ENCODE results near the gene EOGT.

Gene EOGT

DNA sequence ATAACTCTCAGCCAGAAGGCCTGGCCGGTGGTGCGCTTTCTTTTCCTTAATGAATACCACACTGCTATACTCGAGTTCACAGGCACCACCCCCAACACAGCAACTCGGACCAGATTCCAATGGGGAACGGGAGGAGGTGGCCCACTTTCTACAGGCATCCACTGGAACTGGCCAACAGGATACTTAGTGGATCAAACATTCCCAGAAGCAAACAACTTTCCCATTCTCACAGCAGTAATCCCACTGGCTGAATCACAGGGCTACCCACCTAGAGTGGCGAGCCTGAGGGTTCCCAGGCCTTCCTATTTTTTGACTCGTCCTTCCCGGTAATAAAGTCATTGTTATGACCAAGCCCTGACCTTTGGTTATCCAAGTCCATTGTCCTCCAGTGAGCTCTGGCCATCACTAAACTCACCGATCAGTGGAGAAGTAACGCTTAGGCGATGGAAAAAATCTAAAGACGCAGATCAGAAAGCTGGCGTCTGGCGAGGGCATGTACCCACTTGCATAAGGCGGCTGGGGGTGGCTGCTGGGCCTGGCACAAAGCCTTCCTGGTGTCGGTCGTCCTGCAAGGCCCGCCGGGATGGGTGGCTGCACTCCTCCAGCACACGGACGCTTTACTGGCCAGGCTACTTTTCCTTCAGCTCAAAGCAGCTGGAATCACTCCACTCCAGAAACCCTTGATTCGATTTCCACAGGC is 1.2 kb downstream of the EOGT start:
- no peak for DNase-seq
- no peaks in the 10 kb centered on the region for H3K9me3 ChIP-seq (replicated peaks; ENCODE audit: insufficient read depth, low read length)
- H2AFZ ChIP-seq (ENCODE audit: low read length), result peak overlapping the region; percentile 42; the same call in 1 of the 2 replicates
- H3K27ac ChIP-seq (ENCODE audit: low read length), result no peak overlapping the region
- H3K79me2 ChIP-seq (ENCODE audit: low read length), result no peaks in the 10 kb centered on the region
- TF ChIP-seq EZH2 (optimal IDR thresholded peaks at IDR 0.05; ENCODE audit: low read depth, low read length) (no peak), EZH2phosphoT487 (IDR thresholded peaks at IDR 0.05; ENCODE audit: low read length) (no peak)
- TF ChIP-seq, protein P1, sequence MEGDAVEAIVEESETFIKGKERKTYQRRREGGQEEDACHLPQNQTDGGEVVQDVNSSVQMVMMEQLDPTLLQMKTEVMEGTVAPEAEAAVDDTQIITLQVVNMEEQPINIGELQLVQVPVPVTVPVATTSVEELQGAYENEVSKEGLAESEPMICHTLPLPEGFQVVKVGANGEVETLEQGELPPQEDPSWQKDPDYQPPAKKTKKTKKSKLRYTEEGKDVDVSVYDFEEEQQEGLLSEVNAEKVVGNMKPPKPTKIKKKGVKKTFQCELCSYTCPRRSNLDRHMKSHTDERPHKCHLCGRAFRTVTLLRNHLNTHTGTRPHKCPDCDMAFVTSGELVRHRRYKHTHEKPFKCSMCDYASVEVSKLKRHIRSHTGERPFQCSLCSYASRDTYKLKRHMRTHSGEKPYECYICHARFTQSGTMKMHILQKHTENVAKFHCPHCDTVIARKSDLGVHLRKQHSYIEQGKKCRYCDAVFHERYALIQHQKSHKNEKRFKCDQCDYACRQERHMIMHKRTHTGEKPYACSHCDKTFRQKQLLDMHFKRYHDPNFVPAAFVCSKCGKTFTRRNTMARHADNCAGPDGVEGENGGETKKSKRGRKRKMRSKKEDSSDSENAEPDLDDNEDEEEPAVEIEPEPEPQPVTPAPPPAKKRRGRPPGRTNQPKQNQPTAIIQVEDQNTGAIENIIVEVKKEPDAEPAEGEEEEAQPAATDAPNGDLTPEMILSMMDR (IDR thresholded peaks at IDR 0.05; ENCODE audit: low read length), result no peak
- H4K20me1 ChIP-seq (ENCODE audit: insufficient read depth, low read length), result no peaks in the 10 kb centered on the region
- no peaks in the 10 kb centered on the region for H3K27me3 ChIP-seq (replicated peaks; ENCODE audit: insufficient read depth, low read length)
- H3K4me1 ChIP-seq (ENCODE audit: low read length), result peaks cover 6% of the 10 kb centered on the region
- no peak overlapping the region for H3K9ac ChIP-seq (ENCODE audit: low read length)
- H3K4me2 ChIP-seq (ENCODE audit: low read depth, low read length), result peak overlapping the region; percentile 54; the same call in 1 of the 2 replicates
- no peaks in the 10 kb centered on the region for H3K36me3 ChIP-seq (replicated peaks; ENCODE audit: insufficient read depth, low read length)
- H3F3A ChIP-seq (ENCODE audit: insufficient read depth, low read length), result 0 out of 2 replicates have a peak, but pooled peaks cover 5% of the 10 kb centered on the region
- no peaks in the 10 kb centered on the region for H3K9me2 ChIP-seq (replicated peaks; ENCODE audit: insufficient read depth, low read length)
- H3K4me3 ChIP-seq (ENCODE audit: low read length), result peak overlapping the region; percentile 64

DNA sequence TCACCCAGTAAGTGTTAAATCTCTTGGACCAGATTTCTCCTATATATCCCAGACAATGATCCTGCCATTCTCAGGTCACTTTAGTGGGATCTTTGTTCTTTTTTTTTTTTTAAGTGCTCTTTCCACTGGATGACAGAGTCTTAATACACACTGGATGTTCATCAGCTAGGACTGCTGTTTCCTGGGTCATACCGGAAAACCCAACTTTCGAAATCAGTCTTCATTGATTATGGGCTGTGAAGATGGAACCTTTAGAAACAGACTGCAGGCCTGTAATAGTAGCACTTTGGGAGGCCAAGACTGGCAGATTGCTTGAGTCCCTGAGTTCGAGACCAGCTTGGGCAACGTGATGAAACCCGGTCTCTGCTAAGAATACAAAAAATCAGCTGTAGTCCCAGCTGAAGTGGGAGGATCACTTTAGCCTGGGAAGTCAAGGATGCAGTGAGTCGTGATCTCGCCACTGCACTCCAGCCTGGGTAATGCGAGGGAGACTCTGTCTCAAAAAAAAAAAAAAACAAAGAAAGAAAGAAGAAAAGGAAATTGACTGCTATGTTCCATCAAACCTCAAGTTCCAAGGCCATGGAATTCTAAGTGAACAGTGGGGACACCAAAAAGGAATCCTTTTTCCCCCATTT is 2.3 kb downstream of the EOGT start:
- H3K4me1 ChIP-seq (ENCODE audit: low read length), result peaks cover 6% of the 10 kb centered on the region

DNA sequence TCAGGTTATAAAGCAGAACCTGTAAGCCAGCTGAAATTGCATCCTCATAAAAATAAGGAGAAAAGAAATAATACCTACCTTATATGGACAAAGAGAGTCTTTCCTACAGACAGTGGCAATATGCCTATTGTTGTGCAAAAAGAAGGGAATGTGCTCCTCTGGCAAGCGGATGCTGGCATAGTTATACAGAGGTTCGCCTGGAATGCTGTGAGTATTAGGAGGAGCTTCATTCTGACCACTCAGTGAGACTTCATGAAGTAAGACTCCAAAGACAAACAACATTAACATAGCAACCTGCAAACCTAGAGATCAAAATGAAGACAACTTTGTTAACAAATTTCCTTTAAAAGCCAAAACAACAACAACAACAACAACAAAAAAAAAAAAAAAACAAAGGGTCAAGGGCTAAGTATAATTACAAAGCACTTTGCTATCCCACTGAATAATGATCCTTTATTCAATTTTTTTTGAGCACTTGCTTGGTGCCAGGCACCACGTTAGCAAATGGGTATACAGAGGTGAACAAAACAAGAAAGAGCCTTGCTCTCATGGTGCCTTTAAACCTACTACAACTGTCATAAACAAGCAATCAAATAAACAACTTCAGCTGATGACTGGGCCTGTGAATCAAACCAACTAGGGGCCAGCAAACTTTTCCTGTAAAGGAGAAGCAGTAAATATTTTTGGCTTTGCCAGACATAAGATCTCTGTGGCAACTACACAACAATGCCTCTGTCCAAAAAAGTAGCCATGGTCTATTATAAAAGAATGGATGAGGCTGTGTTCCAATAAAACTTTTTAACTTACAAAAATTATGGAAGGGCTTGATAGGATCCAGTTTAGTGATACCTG is 3.7 kb downstream of the EOGT start:
- Histone ChIP-seq H3K4me2 (ENCODE audit: low read depth, low read length) (no peak overlapping the region), H3K27ac (ENCODE audit: low read length) (no peak overlapping the region), H3K4me1 (ENCODE audit: low read length) (peaks cover 6% of the 10 kb centered on the region), H3K9me2 (replicated peaks; ENCODE audit: insufficient read depth, low read length) (no peaks in the 10 kb centered on the region), H3K36me3 (replicated peaks; ENCODE audit: insufficient read depth, low read length) (no peaks in the 10 kb centered on the region), H3K4me3 (ENCODE audit: low read length) (no peak overlapping the region), H2AFZ (ENCODE audit: low read length) (no peak overlapping the region), H3K79me2 (ENCODE audit: low read length) (no peaks in the 10 kb centered on the region), H3K9me3 (replicated peaks; ENCODE audit: insufficient read depth, low read length) (no peaks in the 10 kb centered on the region), H4K20me1 (ENCODE audit: insufficient read depth, low read length) (no peaks in the 10 kb centered on the region), H3K9ac (ENCODE audit: low read length) (no peak overlapping the region), H3K27me3 (replicated peaks; ENCODE audit: insufficient read depth, low read length) (no peaks in the 10 kb centered on the region), H3F3A (ENCODE audit: insufficient read depth, low read length) (0 out of 2 replicates have a peak, but pooled peaks cover 5% of the 10 kb centered on the region)
- TF ChIP-seq EZH2phosphoT487 (IDR thresholded peaks at IDR 0.05; ENCODE audit: low read length), result no peak
- no peak for TF ChIP-seq EZH2 (optimal IDR thresholded peaks at IDR 0.05; ENCODE audit: low read depth, low read length)
- TF ChIP-seq, protein P1 (IDR thresholded peaks at IDR 0.05; ENCODE audit: low read length), result no peak
- no peak for DNase-seq

More for the DNA sequence above, 2.3 kb downstream of the EOGT start:
- Histone ChIP-seq H3K9me2 (replicated peaks; ENCODE audit: insufficient read depth, low read length) (no peaks in the 10 kb centered on the region), H3K9me3 (replicated peaks; ENCODE audit: insufficient read depth, low read length) (no peaks in the 10 kb centered on the region), H3F3A (ENCODE audit: insufficient read depth, low read length) (0 out of 2 replicates have a peak, but pooled peaks cover 5% of the 10 kb centered on the region), H3K36me3 (replicated peaks; ENCODE audit: insufficient read depth, low read length) (no peaks in the 10 kb centered on the region), H3K27ac (ENCODE audit: low read length) (no peak overlapping the region), H4K20me1 (ENCODE audit: insufficient read depth, low read length) (no peaks in the 10 kb centered on the region), H3K4me2 (ENCODE audit: low read depth, low read length) (no peak overlapping the region), H3K27me3 (replicated peaks; ENCODE audit: insufficient read depth, low read length) (no peaks in the 10 kb centered on the region), H2AFZ (ENCODE audit: low read length) (no peak overlapping the region), H3K9ac (ENCODE audit: low read length) (no peak overlapping the region), H3K79me2 (ENCODE audit: low read length) (no peaks in the 10 kb centered on the region), H3K4me3 (ENCODE audit: low read length) (no peak overlapping the region)
- TF ChIP-seq EZH2phosphoT487 (IDR thresholded peaks at IDR 0.05; ENCODE audit: low read length) (no peak), EZH2 (optimal IDR thresholded peaks at IDR 0.05; ENCODE audit: low read depth, low read length) (no peak)
- TF ChIP-seq, protein P1 (IDR thresholded peaks at IDR 0.05; ENCODE audit: low read length), result no peak
- no peak for DNase-seq

Data from MM.1S (cell line).